ENCODE results near the gene MPL. TPM values are rescaled to one million over a fixed set of nuclear protein-coding genes. Genes with fewer than 3 reads are reported as not detected.

The MPL gene
- total and polyA plus RNA-seq, 2 of the 13 experiments (the other 11 are each of a cell fraction or from before 2014, with no cell fraction given): not detected

DNA sequence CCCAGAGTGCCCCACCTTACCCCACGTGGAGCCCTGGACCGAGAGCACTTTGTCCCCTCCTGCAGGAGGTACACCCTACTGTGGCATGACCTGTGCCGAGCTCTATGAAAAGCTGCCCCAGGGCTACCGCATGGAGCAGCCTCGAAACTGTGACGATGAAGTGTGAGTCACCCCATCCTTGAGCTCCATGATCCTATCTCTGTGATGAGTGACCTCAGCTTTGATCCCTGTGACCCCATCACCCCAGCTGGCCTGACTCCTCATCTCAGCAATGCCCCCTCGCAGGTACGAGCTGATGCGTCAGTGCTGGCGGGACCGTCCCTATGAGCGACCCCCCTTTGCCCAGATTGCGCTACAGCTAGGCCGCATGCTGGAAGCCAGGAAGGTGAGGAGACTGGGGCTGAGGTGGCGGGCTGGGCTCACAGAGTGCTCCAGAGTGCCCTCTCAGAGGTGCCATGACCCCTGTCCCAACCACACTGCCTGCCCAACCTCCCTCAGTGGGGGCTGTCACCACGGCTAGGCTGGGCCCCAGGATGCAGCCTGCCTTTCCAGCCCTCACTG lies 16.2 kb upstream of the MPL start (continued):
- TF ChIP-seq EP300 (IDR thresholded peaks at IDR 0.05; ENCODE audit: low read depth in 2 of 2, low read length in 2 of 2) (peak in 1 of 2 experiments; percentile 20; a peak in 1 of 4 replicates), EP300 (CRISPR knock-in tag; IDR thresholded peaks at IDR 0.05; ENCODE audit: borderline replicate concordance) (no peak), CBX2 (IDR thresholded peaks at IDR 0.05; ENCODE audit: low read depth, low read length) (no peak), CBX2 (CRISPR knock-in tag; IDR thresholded peaks at IDR 0.05; ENCODE audit: low read depth) (no peak), NR2F6 (IDR thresholded peaks at IDR 0.05) (peak; percentile 59; the same call in 1 of the 2 replicates), NR2F6 (CRISPR knock-in tag; IDR thresholded peaks at IDR 0.05) (peak; percentile 72; the same call in 1 of the 2 replicates), ZEB1 (IDR thresholded peaks at IDR 0.05; ENCODE audit: insufficient replicate concordance, low read depth) (no peak), KLF12 (CRISPR knock-in tag; IDR thresholded peaks at IDR 0.05; ENCODE audit: borderline replicate concordance) (no peak), CHCHD3 (CRISPR knock-in tag; IDR thresholded peaks at IDR 0.05) (no peak), MAFG (CRISPR knock-in tag; IDR thresholded peaks at IDR 0.05) (no peak), MTA3 (CRISPR knock-in tag; IDR thresholded peaks at IDR 0.05) (no peak), KDM2A (CRISPR knock-in tag; IDR thresholded peaks at IDR 0.05; ENCODE audit: borderline replicate concordance, low read depth) (no peak), SUZ12 (IDR thresholded peaks at IDR 0.05; ENCODE audit: low read depth, low read length) (no peak)
- TF ChIP-seq, protein P1, sequence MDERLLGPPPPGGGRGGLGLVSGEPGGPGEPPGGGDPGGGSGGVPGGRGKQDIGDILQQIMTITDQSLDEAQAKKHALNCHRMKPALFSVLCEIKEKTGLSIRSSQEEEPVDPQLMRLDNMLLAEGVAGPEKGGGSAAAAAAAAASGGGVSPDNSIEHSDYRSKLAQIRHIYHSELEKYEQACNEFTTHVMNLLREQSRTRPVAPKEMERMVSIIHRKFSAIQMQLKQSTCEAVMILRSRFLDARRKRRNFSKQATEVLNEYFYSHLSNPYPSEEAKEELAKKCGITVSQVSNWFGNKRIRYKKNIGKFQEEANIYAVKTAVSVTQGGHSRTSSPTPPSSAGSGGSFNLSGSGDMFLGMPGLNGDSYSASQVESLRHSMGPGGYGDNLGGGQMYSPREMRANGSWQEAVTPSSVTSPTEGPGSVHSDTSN (CRISPR knock-in tag; IDR thresholded peaks at IDR 0.05): no peak
- TF ChIP-seq, protein P2, sequence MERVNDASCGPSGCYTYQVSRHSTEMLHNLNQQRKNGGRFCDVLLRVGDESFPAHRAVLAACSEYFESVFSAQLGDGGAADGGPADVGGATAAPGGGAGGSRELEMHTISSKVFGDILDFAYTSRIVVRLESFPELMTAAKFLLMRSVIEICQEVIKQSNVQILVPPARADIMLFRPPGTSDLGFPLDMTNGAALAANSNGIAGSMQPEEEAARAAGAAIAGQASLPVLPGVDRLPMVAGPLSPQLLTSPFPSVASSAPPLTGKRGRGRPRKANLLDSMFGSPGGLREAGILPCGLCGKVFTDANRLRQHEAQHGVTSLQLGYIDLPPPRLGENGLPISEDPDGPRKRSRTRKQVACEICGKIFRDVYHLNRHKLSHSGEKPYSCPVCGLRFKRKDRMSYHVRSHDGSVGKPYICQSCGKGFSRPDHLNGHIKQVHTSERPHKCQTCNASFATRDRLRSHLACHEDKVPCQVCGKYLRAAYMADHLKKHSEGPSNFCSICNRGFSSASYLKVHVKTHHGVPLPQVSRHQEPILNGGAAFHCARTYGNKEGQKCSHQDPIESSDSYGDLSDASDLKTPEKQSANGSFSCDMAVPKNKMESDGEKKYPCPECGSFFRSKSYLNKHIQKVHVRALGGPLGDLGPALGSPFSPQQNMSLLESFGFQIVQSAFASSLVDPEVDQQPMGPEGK (CRISPR knock-in tag; IDR thresholded peaks at IDR 0.05): peak; percentile 20; the same call in 1 of the 2 replicates
- TF ChIP-seq, protein P3, sequence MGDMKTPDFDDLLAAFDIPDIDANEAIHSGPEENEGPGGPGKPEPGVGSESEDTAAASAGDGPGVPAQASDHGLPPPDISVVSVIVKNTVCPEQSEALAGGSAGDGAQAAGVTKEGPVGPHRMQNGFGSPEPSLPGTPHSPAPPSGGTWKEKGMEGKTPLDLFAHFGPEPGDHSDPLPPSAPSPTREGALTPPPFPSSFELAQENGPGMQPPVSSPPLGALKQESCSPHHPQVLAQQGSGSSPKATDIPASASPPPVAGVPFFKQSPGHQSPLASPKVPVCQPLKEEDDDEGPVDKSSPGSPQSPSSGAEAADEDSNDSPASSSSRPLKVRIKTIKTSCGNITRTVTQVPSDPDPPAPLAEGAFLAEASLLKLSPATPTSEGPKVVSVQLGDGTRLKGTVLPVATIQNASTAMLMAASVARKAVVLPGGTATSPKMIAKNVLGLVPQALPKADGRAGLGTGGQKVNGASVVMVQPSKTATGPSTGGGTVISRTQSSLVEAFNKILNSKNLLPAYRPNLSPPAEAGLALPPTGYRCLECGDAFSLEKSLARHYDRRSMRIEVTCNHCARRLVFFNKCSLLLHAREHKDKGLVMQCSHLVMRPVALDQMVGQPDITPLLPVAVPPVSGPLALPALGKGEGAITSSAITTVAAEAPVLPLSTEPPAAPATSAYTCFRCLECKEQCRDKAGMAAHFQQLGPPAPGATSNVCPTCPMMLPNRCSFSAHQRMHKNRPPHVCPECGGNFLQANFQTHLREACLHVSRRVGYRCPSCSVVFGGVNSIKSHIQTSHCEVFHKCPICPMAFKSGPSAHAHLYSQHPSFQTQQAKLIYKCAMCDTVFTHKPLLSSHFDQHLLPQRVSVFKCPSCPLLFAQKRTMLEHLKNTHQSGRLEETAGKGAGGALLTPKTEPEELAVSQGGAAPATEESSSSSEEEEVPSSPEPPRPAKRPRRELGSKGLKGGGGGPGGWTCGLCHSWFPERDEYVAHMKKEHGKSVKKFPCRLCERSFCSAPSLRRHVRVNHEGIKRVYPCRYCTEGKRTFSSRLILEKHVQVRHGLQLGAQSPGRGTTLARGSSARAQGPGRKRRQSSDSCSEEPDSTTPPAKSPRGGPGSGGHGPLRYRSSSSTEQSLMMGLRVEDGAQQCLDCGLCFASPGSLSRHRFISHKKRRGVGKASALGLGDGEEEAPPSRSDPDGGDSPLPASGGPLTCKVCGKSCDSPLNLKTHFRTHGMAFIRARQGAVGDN (CRISPR knock-in tag; IDR thresholded peaks at IDR 0.05): peak; percentile 42; the same call in 1 of the 2 replicates
- TF ChIP-seq, protein P4, sequence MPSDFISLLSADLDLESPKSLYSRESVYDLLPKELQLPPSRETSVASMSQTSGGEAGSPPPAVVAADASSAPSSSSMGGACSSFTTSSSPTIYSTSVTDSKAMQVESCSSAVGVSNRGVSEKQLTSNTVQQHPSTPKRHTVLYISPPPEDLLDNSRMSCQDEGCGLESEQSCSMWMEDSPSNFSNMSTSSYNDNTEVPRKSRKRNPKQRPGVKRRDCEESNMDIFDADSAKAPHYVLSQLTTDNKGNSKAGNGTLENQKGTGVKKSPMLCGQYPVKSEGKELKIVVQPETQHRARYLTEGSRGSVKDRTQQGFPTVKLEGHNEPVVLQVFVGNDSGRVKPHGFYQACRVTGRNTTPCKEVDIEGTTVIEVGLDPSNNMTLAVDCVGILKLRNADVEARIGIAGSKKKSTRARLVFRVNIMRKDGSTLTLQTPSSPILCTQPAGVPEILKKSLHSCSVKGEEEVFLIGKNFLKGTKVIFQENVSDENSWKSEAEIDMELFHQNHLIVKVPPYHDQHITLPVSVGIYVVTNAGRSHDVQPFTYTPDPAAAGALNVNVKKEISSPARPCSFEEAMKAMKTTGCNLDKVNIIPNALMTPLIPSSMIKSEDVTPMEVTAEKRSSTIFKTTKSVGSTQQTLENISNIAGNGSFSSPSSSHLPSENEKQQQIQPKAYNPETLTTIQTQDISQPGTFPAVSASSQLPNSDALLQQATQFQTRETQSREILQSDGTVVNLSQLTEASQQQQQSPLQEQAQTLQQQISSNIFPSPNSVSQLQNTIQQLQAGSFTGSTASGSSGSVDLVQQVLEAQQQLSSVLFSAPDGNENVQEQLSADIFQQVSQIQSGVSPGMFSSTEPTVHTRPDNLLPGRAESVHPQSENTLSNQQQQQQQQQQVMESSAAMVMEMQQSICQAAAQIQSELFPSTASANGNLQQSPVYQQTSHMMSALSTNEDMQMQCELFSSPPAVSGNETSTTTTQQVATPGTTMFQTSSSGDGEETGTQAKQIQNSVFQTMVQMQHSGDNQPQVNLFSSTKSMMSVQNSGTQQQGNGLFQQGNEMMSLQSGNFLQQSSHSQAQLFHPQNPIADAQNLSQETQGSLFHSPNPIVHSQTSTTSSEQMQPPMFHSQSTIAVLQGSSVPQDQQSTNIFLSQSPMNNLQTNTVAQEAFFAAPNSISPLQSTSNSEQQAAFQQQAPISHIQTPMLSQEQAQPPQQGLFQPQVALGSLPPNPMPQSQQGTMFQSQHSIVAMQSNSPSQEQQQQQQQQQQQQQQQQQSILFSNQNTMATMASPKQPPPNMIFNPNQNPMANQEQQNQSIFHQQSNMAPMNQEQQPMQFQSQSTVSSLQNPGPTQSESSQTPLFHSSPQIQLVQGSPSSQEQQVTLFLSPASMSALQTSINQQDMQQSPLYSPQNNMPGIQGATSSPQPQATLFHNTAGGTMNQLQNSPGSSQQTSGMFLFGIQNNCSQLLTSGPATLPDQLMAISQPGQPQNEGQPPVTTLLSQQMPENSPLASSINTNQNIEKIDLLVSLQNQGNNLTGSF (CRISPR knock-in tag; IDR thresholded peaks at IDR 0.05): no peak
- TF ChIP-seq, protein P5, sequence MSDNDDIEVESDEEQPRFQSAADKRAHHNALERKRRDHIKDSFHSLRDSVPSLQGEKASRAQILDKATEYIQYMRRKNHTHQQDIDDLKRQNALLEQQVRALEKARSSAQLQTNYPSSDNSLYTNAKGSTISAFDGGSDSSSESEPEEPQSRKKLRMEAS (IDR thresholded peaks at IDR 0.05): no peak

Data from HepG2 (cell line).